Immature natural killer cell (primary cell): Measurements from ENCODE around the gene MTHFS. TPM values are rescaled to one million over a fixed set of nuclear protein-coding genes. Genes with fewer than 3 reads are reported as not detected.
"Not testable (repeated sequence)": the region's sequence is repeated elsewhere in the genome, so short reads cannot be mapped to it uniquely, and the experiment has no call there.

Source experiments
- DNase-seq, 3 donors: peaks; one replicate each; pipeline ENCODE4 v3.0.0; 2022; ENCODE audit warnings: mixed read lengths in 1 of 3
- H3K27ac Mint-ChIP-seq, 6 donors: one replicate each; pipeline ENCODE4 v1.8.0; 2020; ENCODE audit warnings: mixed read lengths in 6 of 6, mild to moderate bottlenecking in 5 of 6, inconsistent platforms in 4 of 6, moderate library complexity in 3 of 6
- H3K27me3 Mint-ChIP-seq, 3 donors: one replicate each; pipeline ENCODE4 v1.8.0; 2020 to 2021; ENCODE audit warnings: low read depth in 3 of 3, mild to moderate bottlenecking in 3 of 3, mixed read lengths in 3 of 3, moderate library complexity in 3 of 3, inconsistent platforms in 1 of 3
- H3K36me3 Mint-ChIP-seq, 3 donors: one replicate each; pipeline ENCODE4 v1.8.0; 2020; ENCODE audit warnings: mixed read lengths in 3 of 3, inconsistent platforms in 2 of 3, mild to moderate bottlenecking in 2 of 3
- H3K4me1 Mint-ChIP-seq, 2 donors: one replicate each; pipeline ENCODE4 v1.8.0; 2020; ENCODE audit warnings: inconsistent platforms in 2 of 2, mild to moderate bottlenecking in 2 of 2, mixed read lengths in 2 of 2, moderate library complexity in 1 of 2
- H3K4me3 Mint-ChIP-seq, 5 donors: one replicate each; pipeline ENCODE4 v1.8.0; 2020; ENCODE audit warnings: mild to moderate bottlenecking in 5 of 5, mixed read lengths in 5 of 5, inconsistent platforms in 3 of 5, moderate library complexity in 3 of 5
- H3K9me3 Mint-ChIP-seq, 6 donors: one replicate each; pipeline ENCODE4 v1.8.0; 2020; ENCODE audit warnings: mild to moderate bottlenecking in 6 of 6, mixed read lengths in 6 of 6, inconsistent platforms in 4 of 6, moderate library complexity in 3 of 6
- polyA plus RNA-seq, 3 donors: library from polyadenylated mRNA; unstranded; fragments of 300-500 nt; fragmentation: Illumina TruSeq; gene quantifications; one replicate each; pipeline ENCODE4 v1.2.3, GENCODE V29; 2021

The MTHFS gene
- polyA plus RNA-seq, 3 donors from 2014 or later = 53.3 to 98.2 (median 70.1) TPM

DNA sequence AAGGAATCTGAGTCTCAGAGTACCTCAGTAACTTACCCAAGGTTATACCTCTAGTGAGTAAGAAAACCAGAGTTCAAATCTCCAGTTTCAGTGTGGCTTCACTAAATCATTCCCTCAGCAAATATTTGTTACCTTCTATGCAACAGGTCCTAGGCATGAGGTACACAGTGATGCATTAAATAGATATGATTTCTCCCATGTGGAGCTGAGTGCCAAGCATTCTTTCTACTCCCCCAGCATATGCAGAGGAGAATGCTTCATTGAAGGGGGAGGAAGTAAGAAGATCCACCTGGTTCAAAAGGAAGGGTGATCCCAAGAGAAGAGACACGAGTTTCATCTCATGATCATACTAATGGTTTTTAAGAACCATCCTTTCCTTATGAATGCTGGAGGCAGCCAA lies 6.8 kb upstream of the MTHFS start:
- Mint-ChIP-seq H3K27me3 (no peaks in the 10 kb centered on the region), H3K27ac (no peak overlapping the region), H3K9me3 (no peaks in the 10 kb centered on the region), H3K4me3 (no peak overlapping the region), H3K4me1 (peaks cover under 1% of the 10 kb centered on the region in 2 donors), H3K36me3 (peaks cover 5 to 10% (median 6%) of the 10 kb centered on the region in 3 donors)
- no peak for DNase-seq

DNA sequence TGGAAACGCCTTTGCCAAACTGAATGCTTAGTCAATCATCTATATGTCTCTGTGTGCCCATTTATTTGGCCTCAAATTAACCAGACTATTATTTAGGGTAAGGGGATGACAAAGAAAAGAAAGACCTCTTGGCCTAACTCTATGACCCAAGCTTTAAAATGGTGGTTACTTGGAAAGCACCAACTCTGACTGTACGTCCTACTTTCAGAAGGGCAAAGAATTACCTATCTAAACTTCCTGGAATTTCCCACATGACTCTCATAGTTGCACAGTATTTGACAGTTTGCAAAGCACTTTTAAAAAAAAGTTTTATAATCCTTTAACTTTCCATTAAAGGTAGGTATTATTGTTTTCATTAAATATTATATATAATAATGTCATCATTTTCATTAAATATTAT lies 6.3 kb upstream of the MTHFS start:
- Mint-ChIP-seq H3K36me3 (peaks cover 5 to 10% (median 6%) of the 10 kb centered on the region in 3 donors), H3K4me1 (peaks cover 5% of the 10 kb centered on the region in 2 donors), H3K27me3 (no peaks in the 10 kb centered on the region), H3K4me3 (no peak overlapping the region), H3K9me3 (no peaks in the 10 kb centered on the region), H3K27ac (no peak overlapping the region)
- no peak for DNase-seq

DNA sequence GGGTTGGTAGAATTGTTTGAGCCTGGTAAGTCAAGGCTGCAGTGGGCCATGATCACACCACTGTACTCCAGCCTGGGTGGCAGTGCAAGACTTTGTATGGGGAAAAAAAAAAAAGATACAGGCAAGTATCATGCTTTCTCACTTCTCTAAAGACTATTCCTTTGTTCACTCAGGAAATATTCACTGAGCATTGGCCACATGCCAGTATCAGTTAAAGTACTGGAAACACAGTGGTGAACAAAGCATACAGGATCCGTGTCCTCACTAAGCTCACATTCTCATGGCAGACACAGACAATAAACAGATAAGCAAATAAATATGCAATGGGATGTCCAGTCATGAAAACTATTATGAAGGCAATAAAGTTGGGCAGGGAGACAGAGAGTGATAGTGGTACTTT lies 5.1 kb upstream of the MTHFS start:
- H3K27ac Mint-ChIP-seq = no peak overlapping the region
- peaks cover 15% of the 10 kb centered on the region in 2 donors for H3K4me1 Mint-ChIP-seq

DNA sequence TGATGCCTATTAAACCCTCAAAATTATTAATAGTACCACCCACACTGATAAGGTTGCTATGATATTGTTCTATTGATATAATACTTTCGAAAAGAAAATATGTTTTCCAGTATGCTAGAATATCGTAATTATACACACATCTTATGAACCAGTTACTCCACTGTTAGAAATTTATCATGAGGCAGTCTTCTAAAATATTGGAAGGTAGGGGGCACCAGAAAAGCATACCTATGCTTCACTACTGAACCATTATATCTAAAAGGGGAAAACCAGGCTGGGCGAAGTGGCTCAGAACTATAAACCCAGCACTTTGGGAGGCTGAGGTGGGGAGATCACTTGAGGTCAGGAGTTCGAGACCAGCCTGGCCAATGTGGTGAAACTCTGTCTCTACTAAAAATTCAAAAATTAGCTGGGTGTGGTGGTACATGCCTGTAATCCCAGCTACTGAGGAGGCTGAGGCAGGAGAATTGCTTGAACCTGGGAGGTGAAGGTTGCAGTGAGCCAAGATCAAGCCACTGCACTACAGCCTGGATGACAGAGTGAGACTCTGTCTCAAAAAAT lies 4.1 kb upstream of the MTHFS start:
- H3K27ac Mint-ChIP-seq, H3K9me3 Mint-ChIP-seq, H3K36me3 Mint-ChIP-seq, H3K4me3 Mint-ChIP-seq, DNase-seq, H3K27me3 Mint-ChIP-seq: not testable (repeated sequence)
- H3K4me1 Mint-ChIP-seq = peaks cover 21 to 23% of the 10 kb centered on the region in 2 donors

More for the DNA sequence above, 5.1 kb upstream of the MTHFS start:
- DNase-seq = no peak
- Mint-ChIP-seq H3K4me3 (no peak overlapping the region), H3K27me3 (peaks cover 0 to 3% (median 0%) of the 10 kb centered on the region in 3 donors), H3K36me3 (peaks cover 5 to 9% (median 6%) of the 10 kb centered on the region in 3 donors), H3K9me3 (no peaks in the 10 kb centered on the region)

DNA sequence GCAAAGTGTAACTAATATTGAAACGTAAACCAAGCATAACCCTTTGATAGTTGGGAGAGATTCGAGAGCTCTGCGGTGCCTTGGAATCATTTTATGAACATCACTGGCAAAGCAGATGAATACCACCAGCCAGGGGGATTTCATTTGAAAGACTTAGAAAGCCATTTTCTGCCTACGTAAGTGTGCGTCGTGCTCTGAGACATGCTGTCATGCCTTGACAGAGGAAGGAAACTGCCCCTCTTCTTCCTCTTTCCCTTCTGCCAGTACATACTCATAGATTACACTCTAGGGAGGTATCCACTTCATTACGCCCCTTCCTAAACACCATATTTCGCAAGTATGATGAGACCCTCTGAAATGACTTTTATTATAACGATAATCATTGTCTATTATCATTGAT lies 3.3 kb upstream of the MTHFS start:
- no peak for DNase-seq
- Mint-ChIP-seq H3K4me1 (peaks cover 24 to 31% of the 10 kb centered on the region in 2 donors), H3K36me3 (peaks cover 3 to 5% (median 5%) of the 10 kb centered on the region in 3 donors), H3K27ac (peak overlapping the region in 1 of 6 donors; percentile 43), H3K27me3 (peaks cover 2 to 12% (median 3%) of the 10 kb centered on the region in 3 donors), H3K4me3 (no peak overlapping the region), H3K9me3 (no peaks in the 10 kb centered on the region)

DNA sequence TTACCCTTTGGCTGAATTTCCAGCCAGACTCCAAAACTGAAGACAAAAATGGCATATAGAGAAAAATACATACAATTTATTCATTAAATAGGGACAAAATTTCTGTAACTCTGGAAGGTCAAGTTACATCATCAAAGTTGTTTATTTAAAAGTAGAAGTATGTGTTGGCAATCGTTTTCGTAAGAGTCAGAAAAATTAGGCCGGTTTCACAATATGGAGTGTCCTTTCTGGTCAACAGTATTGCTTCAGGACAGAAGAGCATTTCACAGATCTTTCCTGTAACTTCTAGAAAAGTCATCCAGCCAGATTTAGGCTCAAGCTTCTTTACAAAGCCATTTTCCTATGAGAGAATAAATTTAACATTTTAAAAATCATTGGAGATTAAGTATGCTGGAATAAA lies 2.0 kb upstream of the MTHFS start:
- H3K4me1 Mint-ChIP-seq = peaks cover 24 to 41% of the 10 kb centered on the region in 2 donors
- H3K9me3 Mint-ChIP-seq, DNase-seq: not testable (repeated sequence)
- H3K36me3 Mint-ChIP-seq = peaks cover under 1 to 11% (median under 1%) of the 10 kb centered on the region in 3 donors
- peak overlapping the region in 3 of 6 donors; percentile 25 to 97 (median 51) for H3K27ac Mint-ChIP-seq
- H3K4me3 Mint-ChIP-seq = peak overlapping the region in 2 of 5 donors; percentile 28 to 41
- H3K27me3 Mint-ChIP-seq = peaks cover 2 to 12% (median 3%) of the 10 kb centered on the region in 3 donors

DNA sequence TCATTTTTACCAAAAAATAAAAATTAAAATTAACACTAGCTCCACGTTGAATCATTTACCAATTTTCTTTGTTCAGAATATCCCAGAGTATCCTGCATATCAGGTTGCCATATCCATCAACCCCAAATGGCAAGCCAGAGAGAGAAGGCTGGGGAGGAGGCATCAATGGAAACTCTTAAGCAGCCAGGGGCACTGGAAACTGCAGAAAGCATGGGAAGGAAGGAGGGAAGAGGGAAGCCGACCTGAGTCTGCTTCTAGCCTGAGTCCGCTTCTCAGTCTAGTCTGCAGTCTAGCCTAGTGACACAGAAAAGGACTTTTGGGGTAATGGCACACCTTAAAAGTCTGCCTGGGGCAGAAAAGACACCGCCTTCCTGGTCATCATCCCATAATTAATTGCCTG lies 1.6 kb upstream of the MTHFS start:
- peak overlapping the region; percentile 37 to 98 (median 95) for H3K27ac Mint-ChIP-seq
- peak overlapping the region in 4 of 5 donors; percentile 41 to 98 (median 54) for H3K4me3 Mint-ChIP-seq
- peaks cover 0 to 11% (median 0%) of the 10 kb centered on the region in 3 donors for H3K36me3 Mint-ChIP-seq
- H3K9me3 Mint-ChIP-seq = no peaks in the 10 kb centered on the region
- peaks cover 24 to 41% of the 10 kb centered on the region in 2 donors for H3K4me1 Mint-ChIP-seq
- peaks cover 2 to 12% (median 3%) of the 10 kb centered on the region in 3 donors for H3K27me3 Mint-ChIP-seq
- DNase-seq = no peak

DNA sequence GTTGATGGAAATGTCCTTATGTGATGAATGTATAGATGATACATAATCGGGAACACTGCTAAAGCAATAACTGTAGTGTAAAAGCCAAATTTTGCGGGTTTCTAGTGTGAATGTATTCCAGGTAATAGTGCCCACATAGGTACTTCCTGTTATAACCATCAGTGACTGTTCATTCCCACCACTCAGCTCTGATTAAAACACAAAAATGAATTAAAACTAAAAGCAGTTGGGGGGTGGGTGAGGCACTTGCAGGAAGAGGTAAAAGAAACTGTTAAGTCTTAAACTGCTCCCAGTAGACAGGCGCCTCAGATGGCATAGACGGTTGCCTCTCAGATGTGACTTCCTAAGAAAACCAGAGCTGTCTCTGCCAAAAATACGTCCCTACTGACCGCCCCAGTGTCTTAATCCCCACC lies 893 bp upstream of the MTHFS start:
- peak; percentile 37 to 43 (median 37) for DNase-seq
- Mint-ChIP-seq H3K9me3 (no peaks in the 10 kb centered on the region), H3K27ac (peak overlapping the region; percentile 94 to 98 (median 96)), H3K4me1 (peaks cover 24 to 41% of the 10 kb centered on the region in 2 donors), H3K4me3 (peak overlapping the region; percentile 93 to 98 (median 95)), H3K36me3 (peaks cover 0 to 11% (median 0%) of the 10 kb centered on the region in 3 donors), H3K27me3 (peaks cover 2 to 12% (median 3%) of the 10 kb centered on the region in 3 donors)

DNA sequence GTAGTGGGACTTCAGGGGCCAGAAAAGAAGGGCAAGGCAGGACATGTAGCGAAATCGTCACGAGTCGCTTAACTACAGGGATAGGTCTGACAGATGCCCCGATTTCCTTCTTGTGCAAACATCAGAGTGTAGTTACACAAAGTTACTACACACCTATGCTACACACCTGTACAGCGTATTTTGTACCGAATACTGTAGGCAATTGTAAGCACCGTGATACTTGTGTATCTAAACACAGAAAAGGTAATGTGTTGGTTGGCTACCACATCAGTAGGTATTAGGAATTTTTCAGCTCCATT lies 515 bp upstream of the MTHFS start:
- H3K27me3 Mint-ChIP-seq = peaks cover 2 to 13% (median 3%) of the 10 kb centered on the region in 3 donors
- H3K27ac Mint-ChIP-seq = peak overlapping the region; percentile 94 to 98 (median 96)
- peaks cover 1 to 9% (median 3%) of the 10 kb centered on the region in 3 donors for H3K36me3 Mint-ChIP-seq
- no peaks in the 10 kb centered on the region for H3K9me3 Mint-ChIP-seq
- peaks cover 24 to 41% of the 10 kb centered on the region in 2 donors for H3K4me1 Mint-ChIP-seq
- no peak for DNase-seq
- peak overlapping the region; percentile 93 to 98 (median 95) for H3K4me3 Mint-ChIP-seq

DNA sequence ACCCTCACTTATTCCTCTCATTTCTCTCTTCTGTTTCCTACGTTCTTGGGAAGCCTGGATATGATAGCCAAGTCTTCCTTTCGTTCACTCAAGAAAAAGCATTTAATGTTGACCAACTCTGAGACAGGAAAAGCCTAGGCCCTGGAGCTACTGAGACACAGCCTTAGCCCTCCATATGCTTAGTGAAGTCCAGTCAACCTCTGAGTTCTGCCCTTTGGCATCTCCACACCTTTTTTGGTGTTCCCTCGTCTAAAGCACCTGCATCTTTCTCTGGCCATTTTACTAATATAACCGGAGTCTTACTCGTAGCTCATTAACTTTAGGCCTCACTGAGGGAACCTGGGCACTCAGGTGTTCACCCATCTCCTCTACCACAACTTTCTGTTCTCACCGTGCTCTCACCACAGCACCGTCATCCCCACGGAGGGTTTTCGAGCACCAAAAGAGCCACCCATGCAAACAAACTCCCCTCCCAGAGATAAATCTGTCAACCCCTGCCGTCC lies 632 bp downstream of the MTHFS start:
- Mint-ChIP-seq H3K36me3 (peaks cover 7 to 13% (median 9%) of the 10 kb centered on the region in 3 donors), H3K4me3 (peak overlapping the region; percentile 96 to 99 (median 98)), H3K9me3 (no peaks in the 10 kb centered on the region), H3K4me1 (peaks cover 25 to 41% of the 10 kb centered on the region in 2 donors), H3K27me3 (peaks cover 2 to 13% (median 3%) of the 10 kb centered on the region in 3 donors), H3K27ac (peak overlapping the region; percentile 97 to 100 (median 100))
- no peak for DNase-seq

DNA sequence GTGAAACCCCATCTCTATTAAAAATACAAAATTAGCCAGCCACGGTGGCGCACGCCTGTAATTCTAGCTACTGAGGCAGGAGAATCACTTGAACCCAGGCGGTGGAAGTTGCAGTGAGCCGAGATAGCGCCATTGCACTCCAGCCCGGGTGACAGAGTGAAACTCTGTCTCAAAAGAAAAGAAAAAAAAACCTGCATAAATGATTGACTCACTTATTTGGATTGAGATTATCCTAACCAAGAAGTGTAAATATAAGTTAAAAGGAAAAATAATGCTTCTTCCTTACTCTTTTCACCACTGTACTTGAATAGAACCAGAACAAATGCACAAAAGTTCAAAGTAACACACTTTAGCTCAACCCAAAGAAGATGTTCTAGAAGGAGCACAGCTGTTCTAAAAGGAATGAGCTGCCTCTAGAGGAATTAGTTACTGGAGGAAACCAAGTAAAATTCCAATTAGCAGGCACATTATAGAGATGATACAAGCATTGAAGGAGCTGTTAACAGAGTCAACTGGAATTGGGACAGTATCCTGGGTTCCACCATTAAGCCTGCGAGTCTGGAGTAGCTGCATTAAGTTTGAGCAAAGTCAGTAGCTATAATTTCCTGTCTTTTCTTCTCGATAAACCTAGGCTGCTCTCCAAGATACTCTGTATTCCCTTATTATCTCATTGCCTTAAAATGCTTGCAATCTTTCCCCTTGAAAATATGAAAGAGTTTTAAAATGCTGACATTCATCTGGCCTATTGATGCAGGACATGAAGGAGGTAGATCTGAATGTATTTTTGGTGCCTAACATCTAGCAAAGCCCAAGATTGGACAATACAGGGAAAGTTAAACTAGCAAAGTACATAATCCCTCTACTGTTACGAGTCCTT lies 9.5 kb downstream of the MTHFS start:
- Mint-ChIP-seq H3K4me1 (peaks cover 3 to 8% of the 10 kb centered on the region in 2 donors), H3K36me3 (peaks cover 44 to 55% (median 50%) of the 10 kb centered on the region in 3 donors), H3K4me3 (no peak overlapping the region), H3K9me3 (no peaks in the 10 kb centered on the region), H3K27me3 (peaks cover 0 to 1% (median 0%) of the 10 kb centered on the region in 3 donors), H3K27ac (peak overlapping the region in 1 of 6 donors; percentile 4)
- DNase-seq = no peak

DNA sequence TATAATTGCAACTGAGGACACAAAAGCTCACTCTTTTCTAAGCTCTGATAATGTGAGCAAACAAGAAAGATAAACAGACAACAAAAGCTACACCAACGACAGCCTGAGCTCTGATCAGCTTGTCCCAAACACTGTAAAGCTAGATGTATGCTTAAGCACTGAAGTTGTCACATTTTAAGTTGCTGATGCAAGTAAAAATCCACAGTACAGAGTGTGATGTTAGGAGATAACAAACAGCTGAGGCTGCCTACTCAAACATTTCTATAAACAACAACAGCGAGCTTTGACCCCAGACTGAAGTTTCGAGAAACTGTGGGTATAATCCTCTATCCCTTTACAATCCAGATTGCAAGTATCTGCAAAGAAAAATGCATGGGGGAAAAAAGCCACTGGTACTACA lies 10.7 kb downstream of the MTHFS start:
- Mint-ChIP-seq H3K27ac (no peak overlapping the region), H3K4me1 (peaks cover 1 to 8% of the 10 kb centered on the region in 2 donors), H3K36me3 (peaks cover 45 to 60% (median 53%) of the 10 kb centered on the region in 3 donors), H3K9me3 (no peaks in the 10 kb centered on the region), H3K4me3 (no peak overlapping the region), H3K27me3 (peaks cover 0 to 1% (median 0%) of the 10 kb centered on the region in 3 donors)
- no peak for DNase-seq

DNA sequence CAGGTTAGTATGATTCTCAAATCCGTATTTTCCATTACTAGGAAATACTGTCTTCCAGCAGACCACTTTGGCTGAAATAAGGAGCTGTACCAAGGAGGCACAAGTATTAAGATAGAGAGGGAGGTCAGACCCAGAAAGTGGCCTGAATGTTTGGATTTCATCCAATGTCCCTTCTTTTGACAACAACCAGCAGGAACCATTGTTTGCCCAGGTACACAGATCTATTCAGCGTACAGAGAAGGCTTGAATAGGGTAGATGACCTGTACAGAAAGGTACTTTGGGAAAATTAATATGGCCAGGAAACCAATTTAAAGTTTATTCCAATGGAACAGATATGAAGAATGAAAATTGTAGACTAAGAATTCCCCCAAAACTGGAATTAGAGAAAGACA lies 12.6 kb downstream of the MTHFS start:
- no peak overlapping the region for H3K27ac Mint-ChIP-seq
- no peak for DNase-seq
- H3K36me3 Mint-ChIP-seq = peaks cover 49 to 71% (median 59%) of the 10 kb centered on the region in 3 donors
- H3K9me3 Mint-ChIP-seq = peaks cover 4 to 11% (median 9%) of the 10 kb centered on the region in 6 donors
- H3K4me1 Mint-ChIP-seq = peaks cover 1 to 8% of the 10 kb centered on the region in 2 donors
- H3K27me3 Mint-ChIP-seq = peaks cover 0 to 1% (median 0%) of the 10 kb centered on the region in 3 donors
- H3K4me3 Mint-ChIP-seq = no peak overlapping the region
